Measurements from ENCODE around the gene GNMT. TPM values are rescaled to one million over a fixed set of nuclear protein-coding genes. Genes with fewer than 3 reads are reported as not detected.
A peak's percentile ranks its signal among the peaks of the same experiment; 100 is the strongest.

GNMT gene
- polyA plus RNA-seq, 3 donors: 0.17 to 7.8 (median 0.31) TPM

- TF ChIP-seq, protein P1, sequence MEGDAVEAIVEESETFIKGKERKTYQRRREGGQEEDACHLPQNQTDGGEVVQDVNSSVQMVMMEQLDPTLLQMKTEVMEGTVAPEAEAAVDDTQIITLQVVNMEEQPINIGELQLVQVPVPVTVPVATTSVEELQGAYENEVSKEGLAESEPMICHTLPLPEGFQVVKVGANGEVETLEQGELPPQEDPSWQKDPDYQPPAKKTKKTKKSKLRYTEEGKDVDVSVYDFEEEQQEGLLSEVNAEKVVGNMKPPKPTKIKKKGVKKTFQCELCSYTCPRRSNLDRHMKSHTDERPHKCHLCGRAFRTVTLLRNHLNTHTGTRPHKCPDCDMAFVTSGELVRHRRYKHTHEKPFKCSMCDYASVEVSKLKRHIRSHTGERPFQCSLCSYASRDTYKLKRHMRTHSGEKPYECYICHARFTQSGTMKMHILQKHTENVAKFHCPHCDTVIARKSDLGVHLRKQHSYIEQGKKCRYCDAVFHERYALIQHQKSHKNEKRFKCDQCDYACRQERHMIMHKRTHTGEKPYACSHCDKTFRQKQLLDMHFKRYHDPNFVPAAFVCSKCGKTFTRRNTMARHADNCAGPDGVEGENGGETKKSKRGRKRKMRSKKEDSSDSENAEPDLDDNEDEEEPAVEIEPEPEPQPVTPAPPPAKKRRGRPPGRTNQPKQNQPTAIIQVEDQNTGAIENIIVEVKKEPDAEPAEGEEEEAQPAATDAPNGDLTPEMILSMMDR (IDR thresholded peaks at IDR 0.05): no peak
- Histone ChIP-seq H3K4me3 (replicated peaks in 1 of 3; ENCODE audit: low read depth in 2 of 3, low read length in 3 of 3) (no peak overlapping the region), H3K79me2 (ENCODE audit: insufficient read depth, low read length) (no peaks in the 10 kb centered on the region), H4K20me1 (ENCODE audit: insufficient read depth, low read length) (no peaks in the 10 kb centered on the region), H3K27ac (ENCODE audit: low read depth in 1 of 2, low read length in 2 of 2) (no peak overlapping the region), H3K36me3 (replicated peaks in 1 of 2; ENCODE audit: control insufficient read depth in 1 of 2, insufficient read depth in 2 of 2, low read length in 2 of 2) (peaks cover 53 to 57% of the 10 kb centered on the region in 2 donors), H3K27me3 (ENCODE audit: control insufficient read depth in 2 of 2, insufficient read depth in 2 of 2, low read length in 2 of 2) (peaks cover 7 to 26% of the 10 kb centered on the region in 2 donors), H3K4me1 (ENCODE audit: control insufficient read depth in 1 of 2, insufficient read depth in 2 of 2, low read length in 2 of 2) (peaks cover 12 to 15% of the 10 kb centered on the region in 2 donors), H3K9me3 (replicated peaks in 1 of 2; ENCODE audit: control insufficient read depth in 1 of 2, insufficient read depth in 1 of 2, low read length in 2 of 2) (peaks cover 0 to 4% of the 10 kb centered on the region in 2 donors), H3K4me2 (replicated peaks; ENCODE audit: extremely low read depth, low read length, poor library complexity, severe bottlenecking) (no peak overlapping the region), H3K9ac (ENCODE audit: insufficient read depth, low read length, poor library complexity, severe bottlenecking) (peak overlapping the region; percentile 1), H2AFZ (ENCODE audit: insufficient read depth, low read depth, low read length, poor library complexity, severe bottlenecking) (no peak overlapping the region)
- WGBS (ENCODE audit: insufficient coverage): 100% methylated on average over 7 of the region's 9 CpGs
- no peak for DNase-seq
- peaks cover 59 to 79% of the 10 kb centered on the region in 2 donors for H3K36me3 Mint-ChIP-seq
- H3K27me3 Mint-ChIP-seq (ENCODE audit: low read depth in 3 of 3): peaks cover 27 to 29% (median 27%) of the 10 kb centered on the region in 3 donors
- intact Hi-C loops (cut with micrococcal nuclease): no loop called here
- H3K27ac Mint-ChIP-seq: peak overlapping the region in 1 of 7 donors; percentile 50
- H3K9me3 Mint-ChIP-seq: peaks cover 0 to 8% (median 0%) of the 10 kb centered on the region in 7 donors
- no peak overlapping the region for H3K4me3 Mint-ChIP-seq
- peaks cover 19% of the 10 kb centered on the region for H3K4me1 Mint-ChIP-seq
Measured at GRCh38 chr6:42963855-42964605, 3.5 kb downstream of the GNMT start.

- H3K4me3 Mint-ChIP-seq: no peak overlapping the region
- Histone ChIP-seq H3K9me3 (replicated peaks in 1 of 2; ENCODE audit: control insufficient read depth in 1 of 2, insufficient read depth in 1 of 2, low read length in 2 of 2) (no peaks in the 10 kb centered on the region), H3K9ac (ENCODE audit: insufficient read depth, low read length, poor library complexity, severe bottlenecking) (no peak overlapping the region), H3K4me2 (replicated peaks; ENCODE audit: extremely low read depth, low read length, poor library complexity, severe bottlenecking) (no peak overlapping the region), H3K79me2 (ENCODE audit: insufficient read depth, low read length) (no peaks in the 10 kb centered on the region), H3K27me3 (ENCODE audit: control insufficient read depth in 2 of 2, insufficient read depth in 2 of 2, low read length in 2 of 2) (peaks cover 0 to 5% of the 10 kb centered on the region in 2 donors), H3K27ac (ENCODE audit: low read depth in 1 of 2, low read length in 2 of 2) (no peak overlapping the region), H3K4me3 (replicated peaks in 1 of 3; ENCODE audit: low read depth in 2 of 3, low read length in 3 of 3) (no peak overlapping the region), H3K36me3 (replicated peaks in 1 of 2; ENCODE audit: control insufficient read depth in 1 of 2, insufficient read depth in 2 of 2, low read length in 2 of 2) (peaks cover 60 to 64% of the 10 kb centered on the region in 2 donors), H3K4me1 (ENCODE audit: control insufficient read depth in 1 of 2, insufficient read depth in 2 of 2, low read length in 2 of 2) (peaks cover 2 to 6% of the 10 kb centered on the region in 2 donors), H4K20me1 (ENCODE audit: insufficient read depth, low read length) (peaks cover 8% of the 10 kb centered on the region), H2AFZ (ENCODE audit: insufficient read depth, low read depth, low read length, poor library complexity, severe bottlenecking) (no peak overlapping the region)
- WGBS (ENCODE audit: insufficient coverage): 67% methylated on average over 4 of the region's 7 CpGs
- TF ChIP-seq, protein P1 (IDR thresholded peaks at IDR 0.05): no peak
- intact Hi-C loops (cut with micrococcal nuclease): no loop called here
- DNase-seq: no peak
- peaks cover 2 to 4% (median 4%) of the 10 kb centered on the region in 3 donors for H3K27me3 Mint-ChIP-seq (ENCODE audit: low read depth in 3 of 3)
- peaks cover 5% of the 10 kb centered on the region for H3K4me1 Mint-ChIP-seq
- H3K36me3 Mint-ChIP-seq: peaks cover 59 to 86% of the 10 kb centered on the region in 2 donors
- peaks cover 0 to 2% (median 0%) of the 10 kb centered on the region in 7 donors for H3K9me3 Mint-ChIP-seq
- peak overlapping the region in 2 of 7 donors; percentile 46 to 52 for H3K27ac Mint-ChIP-seq
Measured at GRCh38 chr6:42966571-42966970, 6.0 kb downstream of the GNMT start.
